HG02798 (cell line): ENCODE data around the gene RFX2.

Experiments used
- ATAC-seq: cut with Tn5 transposase; IDR thresholded peaks from one replicate; pipeline ENCODE4 v1.9.1; 2021; ENCODE audit warnings: mild to moderate bottlenecking; ENCODE audit not compliant: unreplicated experiment, poor library complexity

Gene RFX2

GRCh38 chr19:6110360-6110977, at the start of gene RFX2:
RFX2 (minus strand) TSS chr19:6110500; CDS start chr19:6047496, 63,004 bp downstream.
- ATAC-seq: peak; percentile 97

- no peak for ATAC-seq
Observed at GRCh38 chr19:6156033-6156432, 45.7 kb upstream of the RFX2 start.

GRCh38 chr19:6150289-6150688, 40.0 kb upstream of the RFX2 start:
- no peak for ATAC-seq

GRCh38 chr19:6141217-6141616, 30.9 kb upstream of the RFX2 start:
- no peak for ATAC-seq

- ATAC-seq: no peak
Observed at GRCh38 chr19:6138511-6138910, 28.2 kb upstream of the RFX2 start.

- ATAC-seq: no peak
Observed at GRCh38 chr19:6138066-6138465, 27.8 kb upstream of the RFX2 start.

GRCh38 chr19:6133231-6133630, 22.9 kb upstream of the RFX2 start:
- no peak for ATAC-seq

GRCh38 chr19:6132482-6132881, 22.2 kb upstream of the RFX2 start:
- no peak for ATAC-seq

- ATAC-seq: no peak
Observed at GRCh38 chr19:6127716-6128335, 17.5 kb upstream of the RFX2 start.

- ATAC-seq: peak; percentile 55
Observed at GRCh38 chr19:6126335-6126974, 16.2 kb upstream of the RFX2 start.

- ATAC-seq: peak; percentile 57
Observed at GRCh38 chr19:6125571-6125989, 15.3 kb upstream of the RFX2 start.

GRCh38 chr19:6119031-6119430, 8.7 kb upstream of the RFX2 start:
- ATAC-seq: no peak

GRCh38 chr19:6118043-6118442, 7.7 kb upstream of the RFX2 start:
- no peak for ATAC-seq

- no peak for ATAC-seq
Observed at GRCh38 chr19:6117534-6117933, 7.2 kb upstream of the RFX2 start.

- ATAC-seq: no peak
Observed at GRCh38 chr19:6116749-6117430, 6.6 kb upstream of the RFX2 start.

GRCh38 chr19:6115992-6116391, 5.7 kb upstream of the RFX2 start:
- ATAC-seq: no peak

- ATAC-seq: no peak
Observed at GRCh38 chr19:6113616-6114188, 3.4 kb upstream of the RFX2 start.

GRCh38 chr19:6109947-6110346, 353 bp downstream of the RFX2 start:
- no peak for ATAC-seq

- ATAC-seq: no peak
Observed at GRCh38 chr19:6108721-6109633, 1.3 kb downstream of the RFX2 start.
